IPS-18a (cell line): ENCODE measurements around the gene CEACAM21.

ENCODE experiments used
- H3K27ac ChIP-seq: one replicate; pipeline ENCODE4 v1.5.1; 2013; ENCODE audit warnings: low read length
- H3K27me3 ChIP-seq: one replicate; pipeline ENCODE4 v1.6.1; 2013; ENCODE audit warnings: mild to moderate bottlenecking, low read length; ENCODE audit not compliant: control insufficient read depth, insufficient read depth
- H3K36me3 ChIP-seq: one replicate; pipeline ENCODE4 v1.6.1; 2013; ENCODE audit warnings: low read depth, low read length; ENCODE audit not compliant: control insufficient read depth
- H3K4me1 ChIP-seq: one replicate; pipeline ENCODE4 v1.6.1; 2013; ENCODE audit warnings: low read depth, low read length; ENCODE audit not compliant: control insufficient read depth
- H3K4me3 ChIP-seq: one replicate; pipeline ENCODE4 v1.5.1; 2013; ENCODE audit warnings: low read length
- H3K9ac ChIP-seq: one replicate; pipeline ENCODE4 v1.6.1; 2013; ENCODE audit warnings: mild to moderate bottlenecking, low read length, moderate library complexity
- H3K9me3 ChIP-seq: one replicate; pipeline ENCODE4 v1.6.1; 2013; ENCODE audit warnings: low read depth, low read length; ENCODE audit not compliant: control insufficient read depth

Gene CEACAM21

GRCh38 chr19:41575998-41576397 lies at the start of gene CEACAM21:
CEACAM21 (plus strand) TSS chr19:41576166; CDS start chr19:41576275, 109 bp downstream.
- peaks cover 11% of the 10 kb centered on the region for H3K9me3 ChIP-seq
- H3K4me1 ChIP-seq: no peaks in the 10 kb centered on the region
- no peak within 1 kb of the TSS for H3K27ac ChIP-seq
- peaks cover 6% of the 10 kb centered on the region for H3K27me3 ChIP-seq
- H3K9ac ChIP-seq: no peak within 1 kb of the TSS
- no peak within 1 kb of the TSS for H3K4me3 ChIP-seq
- H3K36me3 ChIP-seq: no peaks in the 10 kb centered on the region

DNA sequence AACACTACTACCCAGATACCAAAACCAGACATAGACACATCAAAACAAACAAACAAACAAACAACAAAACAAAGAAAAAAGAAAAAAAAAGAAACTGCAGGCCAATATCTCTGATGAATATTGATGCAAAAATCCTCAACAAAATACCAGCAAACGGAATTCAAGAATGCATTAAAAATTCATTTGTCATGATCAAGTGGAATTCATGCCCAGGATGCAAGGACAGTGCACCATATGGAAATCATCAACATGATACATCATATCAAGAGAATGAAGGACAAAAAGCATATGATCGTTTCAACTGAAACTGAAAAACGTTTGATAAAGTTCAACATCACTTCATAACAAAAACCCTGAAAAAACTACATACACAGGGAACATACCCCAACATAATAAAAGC lies 48.9 kb upstream of the CEACAM21 start:
- Histone ChIP-seq H3K27me3 (peaks cover 39% of the 10 kb centered on the region), H3K36me3 (no peaks in the 10 kb centered on the region), H3K4me3 (no peak overlapping the region), H3K4me1 (no peaks in the 10 kb centered on the region), H3K9ac (no peak overlapping the region), H3K27ac (no peak overlapping the region), H3K9me3 (no peaks in the 10 kb centered on the region)

GRCh38 chr19:41528106-41528505 lies 47.9 kb upstream of the CEACAM21 start:
- no peaks in the 10 kb centered on the region for H3K4me1 ChIP-seq
- no peak overlapping the region for H3K27ac ChIP-seq
- no peak overlapping the region for H3K9ac ChIP-seq
- no peaks in the 10 kb centered on the region for H3K36me3 ChIP-seq
- H3K27me3 ChIP-seq: peaks cover 29% of the 10 kb centered on the region
- no peak overlapping the region for H3K4me3 ChIP-seq
- H3K9me3 ChIP-seq: no peaks in the 10 kb centered on the region

DNA sequence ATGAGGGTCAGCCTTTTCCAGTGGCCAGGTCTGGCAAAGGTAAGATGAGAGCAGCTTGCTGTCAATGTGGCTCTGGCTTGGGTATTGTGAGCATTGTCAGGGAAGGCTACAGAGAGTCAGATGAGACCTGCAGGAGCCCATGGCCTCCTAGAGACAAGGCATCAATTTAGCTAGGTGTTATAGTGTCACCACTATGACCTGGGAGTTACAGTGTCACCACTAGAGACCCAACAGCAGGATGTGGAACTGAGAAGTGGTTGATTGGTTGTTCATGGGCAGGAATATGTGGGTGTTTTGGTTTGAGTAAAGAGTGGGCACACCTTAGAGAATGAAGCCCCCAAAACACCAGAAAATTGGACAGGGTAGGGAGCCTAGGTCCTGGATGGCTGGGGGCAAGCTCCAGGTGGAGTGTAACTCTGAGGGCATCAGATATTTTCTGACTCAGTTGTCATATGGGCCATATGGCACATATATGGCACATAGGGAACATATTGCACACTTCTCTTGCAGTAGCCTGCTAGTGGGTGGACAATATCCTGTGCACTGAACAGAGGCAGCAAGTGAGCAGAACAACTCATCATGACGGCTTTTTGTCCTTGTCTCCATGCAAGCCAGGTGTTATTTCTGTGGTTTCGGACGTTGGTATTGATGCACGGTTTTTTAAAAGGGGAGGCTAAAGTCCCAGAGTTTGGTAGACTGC lies 46.3 kb upstream of the CEACAM21 start:
- Histone ChIP-seq H3K27me3 (peaks cover 14% of the 10 kb centered on the region), H3K4me3 (no peak overlapping the region), H3K9me3 (no peaks in the 10 kb centered on the region), H3K9ac (no peak overlapping the region), H3K36me3 (no peaks in the 10 kb centered on the region), H3K4me1 (no peaks in the 10 kb centered on the region), H3K27ac (no peak overlapping the region)

DNA sequence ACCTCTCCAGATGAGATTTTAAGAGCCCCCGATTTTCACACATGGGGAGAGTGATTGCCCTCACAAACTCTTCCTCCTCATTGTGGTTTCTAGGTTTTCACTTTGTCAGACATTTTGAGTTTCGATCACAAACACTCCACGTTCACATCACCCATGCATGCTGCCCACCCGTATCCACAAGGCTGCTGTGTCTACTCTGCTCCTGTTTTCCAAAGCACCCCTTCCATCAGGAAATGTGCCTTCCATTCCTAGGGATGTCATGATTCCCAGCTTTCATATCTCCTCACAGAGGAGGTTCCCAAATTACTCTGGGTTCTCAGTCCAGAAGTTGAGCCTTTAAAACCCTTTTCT lies 45.8 kb upstream of the CEACAM21 start:
- peaks cover 9% of the 10 kb centered on the region for H3K27me3 ChIP-seq
- no peaks in the 10 kb centered on the region for H3K36me3 ChIP-seq
- H3K9me3 ChIP-seq: no peaks in the 10 kb centered on the region
- H3K27ac ChIP-seq: no peak overlapping the region
- no peak overlapping the region for H3K9ac ChIP-seq
- no peak overlapping the region for H3K4me3 ChIP-seq
- no peaks in the 10 kb centered on the region for H3K4me1 ChIP-seq

- Histone ChIP-seq H3K27ac (no peak overlapping the region), H3K27me3 (peaks cover 2% of the 10 kb centered on the region), H3K4me3 (no peak overlapping the region), H3K36me3 (no peaks in the 10 kb centered on the region), H3K4me1 (no peaks in the 10 kb centered on the region), H3K9me3 (no peaks in the 10 kb centered on the region), H3K9ac (no peak overlapping the region)
These were observed 45.1 kb upstream of the CEACAM21 start for GRCh38 chr19:41530761-41531301.

- H3K36me3 ChIP-seq: no peaks in the 10 kb centered on the region
- H3K27ac ChIP-seq: no peak overlapping the region
- H3K9me3 ChIP-seq: no peaks in the 10 kb centered on the region
- H3K4me3 ChIP-seq: no peak overlapping the region
- H3K9ac ChIP-seq: no peak overlapping the region
- H3K27me3 ChIP-seq: no peaks in the 10 kb centered on the region
- no peaks in the 10 kb centered on the region for H3K4me1 ChIP-seq
These were observed 44.3 kb upstream of the CEACAM21 start for GRCh38 chr19:41531438-41532311.

- H3K27me3 ChIP-seq: no peaks in the 10 kb centered on the region
- H3K36me3 ChIP-seq: no peaks in the 10 kb centered on the region
- no peak overlapping the region for H3K27ac ChIP-seq
- H3K9ac ChIP-seq: no peak overlapping the region
- H3K4me1 ChIP-seq: no peaks in the 10 kb centered on the region
- H3K9me3 ChIP-seq: no peaks in the 10 kb centered on the region
- H3K4me3 ChIP-seq: no peak overlapping the region
These were observed 43.4 kb upstream of the CEACAM21 start for GRCh38 chr19:41532526-41532925.

- no peaks in the 10 kb centered on the region for H3K27me3 ChIP-seq
- H3K9me3 ChIP-seq: no peaks in the 10 kb centered on the region
- no peaks in the 10 kb centered on the region for H3K4me1 ChIP-seq
- H3K9ac ChIP-seq: no peak overlapping the region
- H3K4me3 ChIP-seq: no peak overlapping the region
- H3K36me3 ChIP-seq: no peaks in the 10 kb centered on the region
- H3K27ac ChIP-seq: no peak overlapping the region
These were observed 42.2 kb upstream of the CEACAM21 start for GRCh38 chr19:41533671-41534215.

GRCh38 chr19:41535029-41535622 lies 40.8 kb upstream of the CEACAM21 start:
- Histone ChIP-seq H3K27me3 (no peaks in the 10 kb centered on the region), H3K4me1 (no peaks in the 10 kb centered on the region), H3K4me3 (no peak overlapping the region), H3K9ac (no peak overlapping the region), H3K27ac (no peak overlapping the region), H3K9me3 (no peaks in the 10 kb centered on the region), H3K36me3 (no peaks in the 10 kb centered on the region)

GRCh38 chr19:41537789-41538188 lies 38.2 kb upstream of the CEACAM21 start:
- Histone ChIP-seq H3K27ac (no peak overlapping the region), H3K9ac (no peak overlapping the region), H3K27me3 (peaks cover 7% of the 10 kb centered on the region), H3K4me3 (no peak overlapping the region), H3K4me1 (no peaks in the 10 kb centered on the region), H3K36me3 (no peaks in the 10 kb centered on the region), H3K9me3 (no peaks in the 10 kb centered on the region)
